H9 (cell line): Measurements from ENCODE around the gene PDXK. TPM values are rescaled to one million over a fixed set of nuclear protein-coding genes. Genes with fewer than 3 reads are reported as not detected.

ENCODE experiments used
- DNase-seq: peaks from one replicate; pipeline ENCODE4 v3.0.0-alpha.2; 2017
- H2AFZ ChIP-seq: one replicate; pipeline ENCODE4 v1.6.1; 2013; ENCODE audit warnings: mild to moderate bottlenecking, low read length, control low read depth, moderate library complexity
- H2AK5ac ChIP-seq: 2 replicates; pipeline ENCODE4 v1.6.1; 2013; ENCODE audit warnings: low read length, control low read depth, mixed read lengths; ENCODE audit not compliant: insufficient read length
- H2BK120ac ChIP-seq: one replicate; pipeline ENCODE4 v1.6.1; 2013; ENCODE audit warnings: low read depth, mild to moderate bottlenecking, low read length, control low read depth, inconsistent platforms; ENCODE audit not compliant: poor library complexity, severe bottlenecking
- H2BK12ac ChIP-seq: 2 replicates; pipeline ENCODE4 v1.6.1; 2013; ENCODE audit warnings: low read length, control low read depth, mixed read lengths, low read depth; ENCODE audit not compliant: insufficient read length
- H2BK15ac ChIP-seq: 2 replicates; pipeline ENCODE4 v1.6.1; 2013; ENCODE audit warnings: low read depth, low read length, control low read depth
- H2BK20ac ChIP-seq: one replicate; pipeline ENCODE4 v1.6.1; 2013; ENCODE audit warnings: low read depth, mild to moderate bottlenecking, low read length, control low read depth, inconsistent platforms; ENCODE audit not compliant: poor library complexity, severe bottlenecking
- H2BK5ac ChIP-seq: 2 replicates; pipeline ENCODE4 v1.6.1; 2013; ENCODE audit warnings: low read length, control low read depth, mixed read lengths; ENCODE audit not compliant: insufficient read length
- H3K14ac ChIP-seq: 2 replicates; pipeline ENCODE4 v1.6.1; 2013; ENCODE audit warnings: low read length, control low read depth; ENCODE audit not compliant: insufficient read depth
- H3K18ac ChIP-seq: 2 replicates; pipeline ENCODE4 v1.6.1; 2013; ENCODE audit warnings: low read depth, mild to moderate bottlenecking, mixed read lengths, low read length, control low read depth; ENCODE audit not compliant: insufficient read length
- H3K23ac ChIP-seq: 2 replicates; pipeline ENCODE4 v1.6.1; 2013; ENCODE audit warnings: low read length, control low read depth, mixed read lengths, low read depth; ENCODE audit not compliant: insufficient read length
- H3K23me2 ChIP-seq: 2 replicates; pipeline ENCODE4 v1.6.1; 2013; ENCODE audit warnings: low read depth, mild to moderate bottlenecking, mixed read lengths, low read length, control low read depth; ENCODE audit not compliant: insufficient read length, poor library complexity, severe bottlenecking
- H3K27ac ChIP-seq: 2 replicates; pipeline ENCODE4 v1.5.1; 2013; ENCODE audit warnings: low read length, control low read depth, mixed read lengths, low read depth; ENCODE audit not compliant: insufficient read length
- H3K27me3 ChIP-seq: 2 replicates; pipeline ENCODE4 v1.6.1; 2013; ENCODE audit warnings: low read length, control low read depth, inconsistent platforms; ENCODE audit not compliant: insufficient read depth
- H3K4ac ChIP-seq: 2 replicates; pipeline ENCODE4 v1.6.1; 2013; ENCODE audit warnings: low read depth, mild to moderate bottlenecking, control low read depth, inconsistent platforms, low read length, moderate library complexity
- H3K4me1 ChIP-seq: 2 replicates; pipeline ENCODE4 v1.6.1; 2013; ENCODE audit warnings: low read length, control low read depth, inconsistent platforms; ENCODE audit not compliant: insufficient read depth
- H3K4me2 ChIP-seq: 2 replicates; pipeline ENCODE4 v1.6.1; 2013; ENCODE audit warnings: low read length, control low read depth, mixed read lengths; ENCODE audit not compliant: insufficient read length, insufficient read depth
- H3K56ac ChIP-seq: 2 replicates; pipeline ENCODE4 v1.6.1; 2013; ENCODE audit warnings: low read depth, mild to moderate bottlenecking, mixed read lengths, low read length, control low read depth; ENCODE audit not compliant: insufficient read length
- H3K79me1 ChIP-seq: 2 replicates; pipeline ENCODE4 v1.6.1; 2013; ENCODE audit warnings: low read depth, mild to moderate bottlenecking, moderate library complexity, low read length, control low read depth, inconsistent platforms; ENCODE audit not compliant: insufficient read depth, poor library complexity, severe bottlenecking
- H3K79me2 ChIP-seq: 2 replicates; pipeline ENCODE4 v1.6.1; 2013; ENCODE audit warnings: low read length, control low read depth, inconsistent platforms; ENCODE audit not compliant: insufficient read depth
- H3K9ac ChIP-seq: 2 replicates; pipeline ENCODE4 v1.6.1; 2013; ENCODE audit warnings: low read length, control low read depth, mixed read lengths; ENCODE audit not compliant: insufficient read length; ENCODE audit errors: extremely low read depth
- H3K9me3 ChIP-seq: one replicate; pipeline ENCODE4 v1.6.1; 2013; ENCODE audit warnings: low read depth, low read length, inconsistent platforms; ENCODE audit not compliant: control insufficient read depth
- H3T11ph ChIP-seq: one replicate; pipeline ENCODE4 v1.6.1; 2013; ENCODE audit warnings: mild to moderate bottlenecking, low read length, control low read depth, inconsistent platforms
- H4K20me1 ChIP-seq: one replicate; pipeline ENCODE4 v1.6.1; 2013; ENCODE audit not compliant: control insufficient read depth, insufficient read length, insufficient read depth
- H4K5ac ChIP-seq: 2 replicates; pipeline ENCODE4 v1.6.1; 2013; ENCODE audit warnings: low read depth, mild to moderate bottlenecking, mixed read lengths, low read length, control low read depth; ENCODE audit not compliant: insufficient read length
- H4K8ac ChIP-seq: replicated peaks from 2 replicates; pipeline ENCODE4 v1.6.1; 2013; ENCODE audit warnings: low read length, control low read depth, mixed read lengths, low read depth; ENCODE audit not compliant: insufficient read length
- H4K91ac ChIP-seq: 2 replicates; pipeline ENCODE4 v1.6.1; 2013; ENCODE audit warnings: low read depth, mild to moderate bottlenecking, moderate library complexity, mixed read lengths, low read length, control low read depth; ENCODE audit not compliant: insufficient read length
- H3K27ac Mint-ChIP-seq, 3 experiments: 2 replicates in 2 of 3; 3 replicates in 1 of 3; pipeline ENCODE4 v1.8.0; 2020 to 2021; ENCODE audit warnings: mixed read lengths in 3 of 3, mild to moderate bottlenecking in 1 of 3, moderate library complexity in 1 of 3
- H3K27me3 Mint-ChIP-seq: 2 replicates; pipeline ENCODE4 v1.8.0; 2021; ENCODE audit warnings: low read depth, mild to moderate bottlenecking, moderate library complexity, mixed read lengths
- H3K36me3 Mint-ChIP-seq, 3 experiments: 2 replicates in 2 of 3; 3 replicates in 1 of 3; pipeline ENCODE4 v1.8.0; 2020 to 2021; ENCODE audit warnings: low read depth in 3 of 3, mixed read lengths in 3 of 3; ENCODE audit not compliant: insufficient read depth in 1 of 3
- H3K4me1 Mint-ChIP-seq, 2 experiments: 2 replicates each; pipeline ENCODE4 v1.8.0; 2020; ENCODE audit warnings: mixed read lengths in 2 of 2
- H3K4me3 Mint-ChIP-seq, 2 experiments: 2 replicates in 1 of 2; 3 replicates in 1 of 2; pipeline ENCODE4 v1.8.0; 2020 to 2021; ENCODE audit warnings: mild to moderate bottlenecking in 2 of 2, mixed read lengths in 2 of 2, moderate library complexity in 1 of 2
- H3K9me3 Mint-ChIP-seq, 2 experiments: 2 replicates in 1 of 2; 3 replicates in 1 of 2; pipeline ENCODE4 v1.8.0; 2020; ENCODE audit warnings: mild to moderate bottlenecking in 2 of 2, mixed read lengths in 2 of 2, moderate library complexity in 1 of 2
- WGBS: extraction: QIAGEN DNeasy Blood & Tissue Kit; methylation state at CpG from one replicate; pipeline ENCODE4 v1.1.7; 2013; ENCODE audit warnings: missing lambda C conversion rate, low lambda C conversion rate, mixed read lengths; ENCODE audit not compliant: insufficient read length; ENCODE audit errors: extremely low coverage; 5-methylcytosine and 5-hydroxymethylcytosine counted together
- total RNA-seq: library from RNA; stranded (reverse); gene quantifications from 2 replicates; pipeline ENCODE4 v1.2.1, GENCODE V29; 2021
- TF ChIP-seq, protein P1 (sequence below): fragments of 200-600 bp; sonication (generic); conservative IDR thresholded peaks from 3 replicates; pipeline ENCODE4 v1.8.0; 2021; ENCODE audit warnings: antibody characterized with exemption, mild to moderate bottlenecking

The PDXK gene
- total RNA-seq, 1 experiment from 2014 or later: 109 TPM

DNA sequence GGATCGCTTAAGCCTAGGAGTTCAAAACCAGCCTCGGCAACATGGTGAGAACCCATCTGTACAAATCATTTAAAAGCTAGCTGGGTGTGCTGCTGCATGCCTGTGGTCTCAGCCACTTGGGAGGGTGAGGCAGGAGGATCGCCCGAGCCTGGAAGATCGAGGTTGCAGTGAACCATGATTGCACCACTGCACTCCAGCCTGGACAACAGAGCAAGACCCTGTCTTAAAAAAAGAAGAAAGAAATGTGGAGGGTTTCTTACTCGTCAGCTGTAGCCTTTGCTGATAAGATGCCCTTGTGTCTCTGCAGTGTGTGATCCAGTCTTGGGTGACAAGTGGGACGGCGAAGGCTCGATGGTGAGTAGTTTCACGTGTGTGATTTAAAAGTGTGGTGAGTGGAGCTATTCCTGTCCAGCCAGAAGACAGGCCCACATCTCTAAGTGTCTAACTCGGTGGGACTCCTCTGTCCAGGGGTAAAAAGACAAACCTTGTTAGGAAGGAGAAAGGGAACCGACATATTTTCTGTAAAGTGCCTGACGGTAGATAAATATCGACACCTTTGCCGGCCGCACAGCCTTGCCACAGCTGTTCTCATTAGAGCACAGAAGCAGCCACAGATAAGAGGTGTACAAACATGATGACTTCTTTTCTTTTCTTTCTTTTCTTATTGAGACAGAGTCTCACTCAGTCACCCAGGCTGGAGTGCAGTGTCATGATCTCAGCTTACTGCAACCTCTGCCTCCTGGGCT, 27.0 kb downstream of the PDXK start:
- peaks cover 14 to 56% (median 44%) of the 10 kb centered on the region in 3 experiments for H3K36me3 Mint-ChIP-seq
- H2AK5ac ChIP-seq: no peak overlapping the region

More for the DNA sequence above, 27.0 kb downstream of the PDXK start:
- Histone ChIP-seq H3K23ac (no peak overlapping the region), H3K9me3 (no peaks in the 10 kb centered on the region), H4K5ac (no peak overlapping the region), H3K4me1 (no peaks in the 10 kb centered on the region), H4K91ac (no peak overlapping the region), H2BK5ac (no peak overlapping the region), H2BK15ac (no peak overlapping the region), H3K23me2 (no peaks in the 10 kb centered on the region), H3K9ac (no peak overlapping the region), H2BK12ac (no peak overlapping the region), H2BK120ac (no peak overlapping the region), H3K79me1 (no peaks in the 10 kb centered on the region), H4K20me1 (peaks cover 4% of the 10 kb centered on the region), H3K27me3 (no peaks in the 10 kb centered on the region), H3K4ac (no peak overlapping the region), H2AFZ (no peak overlapping the region), H3K18ac (no peak overlapping the region), H3K27ac (no peak overlapping the region), H4K8ac (no peak overlapping the region), H3K56ac (no peak overlapping the region), H3T11ph (no peak overlapping the region), H3K14ac (no peak overlapping the region), H3K79me2 (no peaks in the 10 kb centered on the region), H2BK20ac (no peak overlapping the region), H3K4me2 (no peak overlapping the region)
- no peaks in the 10 kb centered on the region for H3K4me1 Mint-ChIP-seq
- no peak overlapping the region for H3K4me3 Mint-ChIP-seq
- no peak for DNase-seq
- H3K27me3 Mint-ChIP-seq: no peaks in the 10 kb centered on the region
- TF ChIP-seq, protein P1, sequence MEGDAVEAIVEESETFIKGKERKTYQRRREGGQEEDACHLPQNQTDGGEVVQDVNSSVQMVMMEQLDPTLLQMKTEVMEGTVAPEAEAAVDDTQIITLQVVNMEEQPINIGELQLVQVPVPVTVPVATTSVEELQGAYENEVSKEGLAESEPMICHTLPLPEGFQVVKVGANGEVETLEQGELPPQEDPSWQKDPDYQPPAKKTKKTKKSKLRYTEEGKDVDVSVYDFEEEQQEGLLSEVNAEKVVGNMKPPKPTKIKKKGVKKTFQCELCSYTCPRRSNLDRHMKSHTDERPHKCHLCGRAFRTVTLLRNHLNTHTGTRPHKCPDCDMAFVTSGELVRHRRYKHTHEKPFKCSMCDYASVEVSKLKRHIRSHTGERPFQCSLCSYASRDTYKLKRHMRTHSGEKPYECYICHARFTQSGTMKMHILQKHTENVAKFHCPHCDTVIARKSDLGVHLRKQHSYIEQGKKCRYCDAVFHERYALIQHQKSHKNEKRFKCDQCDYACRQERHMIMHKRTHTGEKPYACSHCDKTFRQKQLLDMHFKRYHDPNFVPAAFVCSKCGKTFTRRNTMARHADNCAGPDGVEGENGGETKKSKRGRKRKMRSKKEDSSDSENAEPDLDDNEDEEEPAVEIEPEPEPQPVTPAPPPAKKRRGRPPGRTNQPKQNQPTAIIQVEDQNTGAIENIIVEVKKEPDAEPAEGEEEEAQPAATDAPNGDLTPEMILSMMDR: no peak
- no peaks in the 10 kb centered on the region for H3K9me3 Mint-ChIP-seq
- WGBS: no CpG with 5 or more reads among the region's 16 CpGs
- H3K27ac Mint-ChIP-seq: peak overlapping the region in 1 of 3 experiments; percentile 22; a peak in 1 of 7 replicates
